HG03342 (cell line): ENCODE data around the gene CHST8.
"Not testable (repeated sequence)": the region's sequence is repeated elsewhere in the genome, so short reads cannot be mapped to it uniquely, and the experiment has no call there.

Experiments
- ATAC-seq: cut with Tn5 transposase; IDR thresholded peaks from one replicate; pipeline ENCODE4 v1.9.1; 2021; ENCODE audit warnings: mild to moderate bottlenecking, moderate library complexity; ENCODE audit not compliant: unreplicated experiment

Gene CHST8, protein sequence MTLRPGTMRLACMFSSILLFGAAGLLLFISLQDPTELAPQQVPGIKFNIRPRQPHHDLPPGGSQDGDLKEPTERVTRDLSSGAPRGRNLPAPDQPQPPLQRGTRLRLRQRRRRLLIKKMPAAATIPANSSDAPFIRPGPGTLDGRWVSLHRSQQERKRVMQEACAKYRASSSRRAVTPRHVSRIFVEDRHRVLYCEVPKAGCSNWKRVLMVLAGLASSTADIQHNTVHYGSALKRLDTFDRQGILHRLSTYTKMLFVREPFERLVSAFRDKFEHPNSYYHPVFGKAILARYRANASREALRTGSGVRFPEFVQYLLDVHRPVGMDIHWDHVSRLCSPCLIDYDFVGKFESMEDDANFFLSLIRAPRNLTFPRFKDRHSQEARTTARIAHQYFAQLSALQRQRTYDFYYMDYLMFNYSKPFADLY

DNA sequence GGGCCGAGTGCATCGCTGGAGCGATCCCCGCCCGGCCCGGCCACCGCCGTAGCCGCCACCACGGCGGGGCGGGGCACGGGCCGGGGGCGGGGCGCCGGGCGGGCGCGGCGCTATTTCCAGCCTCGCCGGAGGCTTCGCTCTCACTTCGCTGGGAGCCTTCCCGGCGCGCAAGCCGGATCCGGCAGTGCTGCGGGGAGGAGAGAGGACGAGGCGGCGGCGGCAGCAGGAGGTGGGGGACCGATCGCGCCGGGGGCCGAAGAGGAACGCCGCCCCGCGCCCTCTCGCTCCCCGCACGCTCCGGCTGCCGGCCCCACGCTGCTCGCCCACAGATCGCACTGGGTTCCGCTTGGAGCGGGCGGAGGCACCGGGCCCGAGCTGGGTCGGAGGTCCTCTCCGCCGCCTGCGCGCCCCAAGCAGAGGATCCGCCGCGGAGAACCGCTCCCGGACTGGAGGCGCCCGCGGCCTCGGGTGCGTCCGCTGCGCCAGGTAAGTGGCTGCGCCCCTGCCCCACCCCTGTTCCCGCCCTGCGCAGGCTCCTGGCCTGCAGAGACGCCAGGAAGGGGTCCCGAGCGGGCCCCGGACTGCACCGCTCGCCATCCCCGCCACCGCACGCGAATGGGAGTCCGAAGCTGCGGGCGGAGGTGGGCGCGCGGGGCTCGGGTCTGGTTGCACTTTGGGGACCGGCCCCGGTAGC is at the start of gene CHST8:
Gene CHST8, plus strand, starts transcription at position 143 of the 694 bp plus-strand sequence. CDS start 67,309 bp downstream, outside the sequence.
- ATAC-seq: no peak

DNA sequence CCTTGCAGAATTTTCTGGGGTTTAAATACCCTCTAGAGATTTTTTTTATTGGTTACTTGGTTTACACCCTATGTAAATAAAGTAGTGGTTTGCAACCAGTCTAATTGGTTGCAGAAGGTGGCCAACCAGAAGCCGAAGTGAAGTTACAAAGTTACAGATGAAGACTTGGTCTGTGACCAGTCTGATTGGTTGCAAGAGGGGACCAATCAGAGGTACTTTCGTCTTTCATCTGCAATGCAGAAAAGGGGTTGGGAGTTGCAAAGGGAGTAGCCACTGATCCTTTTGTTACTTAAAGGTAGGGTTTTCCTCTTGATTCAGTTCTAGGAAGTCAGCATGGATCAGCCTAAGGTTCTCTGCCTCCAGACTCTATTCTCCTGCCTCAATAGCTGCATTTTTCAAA is 48.8 kb upstream of the CHST8 start:
- no peak for ATAC-seq

- no peak for ATAC-seq
Observed at GRCh38 chr19:33574824-33575223, 46.9 kb upstream of the CHST8 start.

- no peak for ATAC-seq
Observed at GRCh38 chr19:33578697-33579096, 43.1 kb upstream of the CHST8 start.

DNA sequence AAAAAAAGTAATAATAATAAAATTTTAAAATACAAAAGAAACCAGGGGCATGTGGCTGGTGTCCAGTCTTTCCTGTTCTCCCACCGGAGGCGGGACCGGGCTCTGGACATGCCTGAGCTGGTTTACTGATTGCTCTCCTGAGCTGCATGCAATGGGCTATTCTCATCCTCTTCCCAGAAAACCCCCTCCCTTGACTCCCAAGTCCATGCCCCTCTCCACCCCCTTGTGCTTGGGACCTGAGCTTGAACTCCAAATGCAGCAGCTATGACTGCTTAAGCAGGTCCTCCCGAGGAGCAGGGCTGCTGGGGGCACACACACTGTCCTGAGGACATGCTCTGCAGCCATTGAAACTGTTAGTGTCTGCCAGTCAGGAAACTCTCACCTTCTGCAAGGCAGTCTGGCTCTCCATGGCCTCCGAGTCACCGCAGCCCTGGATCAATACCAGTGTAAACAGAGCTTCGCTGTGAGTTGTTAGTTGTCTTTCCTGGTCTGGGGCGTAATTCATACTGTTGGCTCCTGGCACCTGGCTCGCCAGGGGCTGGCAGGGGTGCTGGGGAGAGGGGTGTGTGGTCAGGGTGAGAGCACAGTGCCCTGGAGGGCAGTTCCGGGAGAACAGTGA is 41.6 kb upstream of the CHST8 start:
- no peak for ATAC-seq

- no peak for ATAC-seq
Observed at GRCh38 chr19:33580645-33581037, 41.1 kb upstream of the CHST8 start.

DNA sequence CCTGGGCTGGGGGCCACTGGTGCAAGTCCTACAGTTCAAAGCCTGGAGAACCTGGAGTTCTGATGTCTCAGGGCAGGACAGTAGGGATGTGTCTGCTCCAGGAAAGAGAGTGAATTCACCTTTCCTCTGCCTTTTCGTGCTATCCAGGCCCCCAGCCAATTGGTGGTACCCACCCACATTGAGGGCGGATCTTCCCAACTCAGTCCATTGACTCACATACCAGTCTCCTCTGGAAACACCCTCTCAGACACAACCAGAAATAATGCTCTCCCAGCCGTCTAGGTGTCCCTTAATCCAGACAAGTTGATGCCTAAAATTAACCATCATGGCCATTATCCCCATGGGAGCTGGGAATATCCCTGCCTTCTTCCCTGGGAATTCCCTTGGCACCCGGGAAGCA is 38.8 kb upstream of the CHST8 start:
- ATAC-seq: no peak

GRCh38 chr19:33587150-33587549 is 34.6 kb upstream of the CHST8 start:
- no peak for ATAC-seq

- no peak for ATAC-seq
Observed at GRCh38 chr19:33590224-33590623, 31.5 kb upstream of the CHST8 start.

DNA sequence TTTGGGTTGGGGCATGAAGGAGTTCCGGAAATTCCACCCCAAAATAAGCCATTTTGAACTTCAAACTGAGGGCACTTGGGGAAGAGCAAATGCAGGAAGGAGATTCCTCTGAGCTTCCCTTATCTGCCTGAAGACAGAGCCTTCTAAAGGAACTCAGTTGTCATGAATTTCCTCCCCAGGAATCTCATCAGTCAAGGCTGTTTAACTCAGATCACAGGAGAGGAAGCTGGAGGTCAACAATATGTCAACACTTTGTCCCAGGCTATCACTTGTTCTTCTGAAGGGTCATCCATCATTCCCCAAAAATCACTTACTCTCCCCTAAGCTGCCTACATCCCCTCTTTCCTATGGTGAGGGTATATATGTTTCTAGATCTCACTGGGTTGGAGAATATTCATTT is 26.0 kb upstream of the CHST8 start:
- ATAC-seq: no peak

DNA sequence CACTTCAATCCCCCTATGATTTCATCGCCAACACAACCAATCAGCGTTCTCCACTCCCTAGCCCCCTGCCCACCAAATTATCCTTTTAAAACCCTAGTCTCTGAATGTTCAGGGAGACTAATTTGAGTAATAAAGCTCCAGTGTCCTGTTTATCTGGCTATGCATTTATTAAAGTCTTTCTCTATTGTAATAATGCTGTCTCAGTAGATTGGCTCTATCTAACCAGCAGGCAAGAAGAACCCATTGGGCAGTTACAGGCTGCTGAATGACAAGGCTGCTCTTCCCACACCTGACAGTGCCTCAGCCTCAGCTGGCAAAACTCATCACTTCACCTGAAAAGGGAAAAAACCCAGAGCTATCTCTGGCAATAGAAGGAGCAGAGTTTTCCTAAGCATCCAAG is 20.2 kb upstream of the CHST8 start:
- ATAC-seq: no peak

- ATAC-seq: no peak
Observed at GRCh38 chr19:33602576-33603204, 19.1 kb upstream of the CHST8 start.

DNA sequence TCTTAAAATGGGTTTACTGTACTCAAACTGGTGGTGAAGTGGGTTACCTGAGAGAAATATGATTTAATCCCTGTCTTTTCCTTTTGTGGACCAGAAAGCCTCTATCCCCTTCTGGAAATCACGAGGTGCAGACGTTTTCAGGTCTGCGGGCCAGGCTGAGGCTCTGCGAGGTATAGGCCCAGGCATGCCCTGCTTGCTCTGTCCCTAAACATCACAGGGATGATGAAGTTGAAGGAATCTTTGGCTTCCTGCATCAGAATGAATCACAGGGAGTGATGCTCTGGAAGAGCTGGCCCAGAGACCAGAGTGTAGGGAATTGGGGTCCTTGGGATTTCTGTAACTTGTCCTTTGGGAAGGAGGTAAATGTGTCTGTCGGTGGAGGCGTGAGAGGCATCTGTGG is 18.4 kb upstream of the CHST8 start:
- no peak for ATAC-seq

DNA sequence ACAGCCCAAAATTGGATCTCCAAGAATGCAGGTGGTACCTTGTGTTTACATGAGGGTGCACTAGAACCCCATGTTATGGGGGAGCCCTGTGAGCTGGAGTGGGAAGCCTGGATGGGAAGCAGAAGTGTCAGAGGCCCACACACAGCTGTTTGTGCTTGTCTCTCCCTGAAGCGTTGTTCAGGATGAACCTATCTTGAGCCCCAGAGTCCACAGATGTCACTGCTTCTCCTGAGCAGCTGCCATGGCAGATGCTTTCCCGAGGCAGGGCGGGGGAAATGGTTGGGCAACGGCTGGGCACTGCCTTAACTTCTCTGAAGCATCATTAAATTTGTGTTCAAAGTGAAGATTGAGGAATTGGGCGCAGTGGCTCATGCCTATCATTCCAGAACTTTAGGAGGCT is 17.1 kb upstream of the CHST8 start:
- no peak for ATAC-seq

DNA sequence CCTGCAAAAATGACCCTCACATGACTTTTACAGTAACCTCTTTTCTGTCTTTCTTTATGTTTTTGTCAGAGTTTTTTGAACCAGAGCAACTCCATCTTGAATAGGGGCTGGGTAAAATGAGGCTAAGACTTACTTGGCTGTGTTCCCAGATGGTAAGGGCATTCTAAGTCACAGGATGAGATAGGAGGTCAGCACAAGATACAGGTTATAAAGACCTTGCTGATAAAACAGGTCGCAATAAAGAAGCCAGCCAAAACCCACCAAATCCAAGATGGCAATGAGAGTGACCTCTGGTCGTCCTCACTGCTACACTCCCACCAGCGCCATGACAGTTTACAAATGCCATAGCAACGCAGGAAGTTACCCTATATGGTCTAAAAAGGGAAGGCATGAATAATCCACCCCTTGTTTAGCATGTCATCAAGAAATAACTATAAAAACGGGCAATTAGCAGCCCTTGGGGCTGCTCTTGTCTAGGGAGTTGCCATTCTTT is 15.9 kb upstream of the CHST8 start:
- ATAC-seq: not testable (repeated sequence)

DNA sequence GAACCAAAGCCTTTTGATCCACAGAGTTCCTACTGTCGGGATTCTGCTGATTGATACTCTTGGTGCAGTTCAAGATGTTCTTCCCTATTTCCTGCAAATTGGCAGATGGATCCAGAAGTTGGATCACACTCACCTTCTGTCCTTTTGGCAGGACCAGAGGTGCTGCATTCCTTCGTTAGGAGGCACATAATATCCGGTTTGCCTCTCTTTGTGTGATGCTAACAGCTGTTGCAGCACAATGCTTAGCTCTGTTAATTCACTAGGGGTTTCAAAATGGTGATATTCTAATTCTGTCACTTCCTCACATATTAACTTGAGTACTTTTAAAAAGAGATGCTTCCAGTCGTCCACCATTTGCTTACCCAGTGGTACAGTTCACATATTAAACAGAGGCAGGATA is 15.2 kb upstream of the CHST8 start:
- no peak for ATAC-seq

DNA sequence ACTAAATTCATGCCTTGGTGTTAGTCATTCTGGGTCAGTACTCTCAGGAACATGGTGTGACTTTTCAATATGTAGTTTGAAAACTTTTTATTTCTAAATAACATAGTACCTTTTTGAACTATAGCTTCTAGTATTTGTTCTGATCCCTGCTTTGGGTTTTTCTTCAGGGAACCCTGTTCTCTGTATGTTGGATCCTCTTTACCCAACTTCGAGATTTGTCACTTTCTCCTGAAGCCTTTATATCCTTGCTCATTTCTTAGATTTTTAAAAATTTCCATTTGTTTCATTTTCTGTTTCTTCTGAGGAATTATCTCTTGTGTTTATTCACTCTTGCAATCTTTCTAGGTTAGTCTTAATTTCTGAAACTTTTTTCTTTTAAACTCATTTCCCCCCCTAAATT is 12.4 kb upstream of the CHST8 start:
- no peak for ATAC-seq

- no peak for ATAC-seq
Observed at GRCh38 chr19:33610588-33610987, 11.2 kb upstream of the CHST8 start.

GRCh38 chr19:33612928-33613619 is 8.7 kb upstream of the CHST8 start:
- ATAC-seq: no peak

DNA sequence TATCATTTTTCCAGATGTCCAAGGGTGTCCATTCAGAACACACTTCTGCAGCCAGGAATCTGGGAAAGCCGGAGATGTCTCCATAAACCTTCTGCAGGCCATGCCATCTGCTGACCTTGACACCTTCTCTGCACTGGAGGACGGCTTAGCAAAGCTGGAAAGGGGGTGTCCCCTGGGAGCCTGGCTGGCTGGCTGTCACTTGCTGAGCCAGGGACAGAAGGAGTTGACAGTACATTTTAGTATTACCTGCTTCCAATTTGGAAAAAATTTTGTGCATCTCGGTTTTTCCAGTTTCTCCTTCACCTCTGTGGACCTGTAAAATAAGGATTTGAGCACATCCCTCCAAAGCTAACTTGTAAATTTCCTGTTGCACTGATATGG is 8.1 kb upstream of the CHST8 start:
- no peak for ATAC-seq

- ATAC-seq: no peak
Observed at GRCh38 chr19:33616346-33616745, 5.4 kb upstream of the CHST8 start.
